GM21723 (cell line): Measurements from ENCODE around the gene NHS.
A peak's percentile ranks its signal among the peaks of the same experiment; 100 is the strongest.

ENCODE experiments used
- ATAC-seq: cut with Tn5 transposase; IDR thresholded peaks from one replicate; pipeline ENCODE4 v1.9.1; 2021; ENCODE audit warnings: mild to moderate bottlenecking, moderate library complexity; ENCODE audit not compliant: unreplicated experiment

Gene NHS

GRCh38 chrX:17581641-17582040 lies 206.6 kb downstream of the NHS start:
- no peak for ATAC-seq

- ATAC-seq = no peak
These were observed 209.3 kb downstream of the NHS start for GRCh38 chrX:17584248-17584681.

GRCh38 chrX:17585006-17585405 lies 210.0 kb downstream of the NHS start:
- ATAC-seq = no peak

GRCh38 chrX:17587366-17587765 lies 212.4 kb downstream of the NHS start:
- ATAC-seq = no peak

GRCh38 chrX:17588303-17588702 lies 213.3 kb downstream of the NHS start:
- ATAC-seq = no peak

GRCh38 chrX:17590892-17591740 lies 216.1 kb downstream of the NHS start:
- peak; percentile 80 for ATAC-seq

- ATAC-seq = no peak
These were observed 216.7 kb downstream of the NHS start for GRCh38 chrX:17591741-17592110.

- ATAC-seq = no peak
These were observed 217.1 kb downstream of the NHS start for GRCh38 chrX:17592117-17592516.

- no peak for ATAC-seq
These were observed 219.7 kb downstream of the NHS start for GRCh38 chrX:17594693-17595092.

- ATAC-seq = no peak
These were observed 220.5 kb downstream of the NHS start for GRCh38 chrX:17595456-17596035.

- ATAC-seq = no peak
These were observed 221.1 kb downstream of the NHS start for GRCh38 chrX:17596061-17596460.

GRCh38 chrX:17596546-17597205 lies 221.7 kb downstream of the NHS start:
- no peak for ATAC-seq

GRCh38 chrX:17597327-17597726 lies 222.3 kb downstream of the NHS start:
- ATAC-seq = no peak

- ATAC-seq = no peak
These were observed 222.9 kb downstream of the NHS start for GRCh38 chrX:17597836-17598439.

- no peak for ATAC-seq
These were observed 226.6 kb downstream of the NHS start for GRCh38 chrX:17601441-17602200.

GRCh38 chrX:17602245-17602644 lies 227.2 kb downstream of the NHS start:
- ATAC-seq = no peak

- ATAC-seq = no peak
These were observed 228.2 kb downstream of the NHS start for GRCh38 chrX:17603196-17603595.

GRCh38 chrX:17605676-17606075 lies 230.7 kb downstream of the NHS start:
- ATAC-seq = no peak

GRCh38 chrX:17606231-17606630 lies 231.2 kb downstream of the NHS start:
- ATAC-seq = no peak

- no peak for ATAC-seq
These were observed 233.9 kb downstream of the NHS start for GRCh38 chrX:17608888-17609287.

GRCh38 chrX:17610788-17611187 lies 235.8 kb downstream of the NHS start:
- no peak for ATAC-seq
